Cardiac fibroblast (primary cell): ENCODE measurements around the gene ADRB2.

Experiments
- DNase-seq, 2 donors: peaks; one replicate each; pipeline versions ENCODE4 v3.0.0 to v3.0.0-alpha.2; 2010; ENCODE audit warnings: low read depth in 2 of 2
- H3K4me3 ChIP-seq, 2 donors: replicated peaks in 1 of 2; 1 replicate in 1 of 2; 2 replicates in 1 of 2; pipeline ENCODE4 v1.5.1; 2011; ENCODE audit warnings: low read depth in 2 of 2, low read length in 2 of 2, mild to moderate bottlenecking in 2 of 2, moderate library complexity in 1 of 2
- CTCF ChIP-seq: IDR thresholded peaks from one replicate; pipeline ENCODE4 v1.5.1; 2011; ENCODE audit warnings: low read depth, mild to moderate bottlenecking, low read length, inconsistent platforms

ADRB2 gene

GRCh38 chr5:148820461-148821395 is 5.7 kb upstream of the ADRB2 start:
- TF ChIP-seq CTCF, result peak; percentile 66
- no peak overlapping the region for H3K4me3 ChIP-seq
- DNase-seq, result peak; percentile 64 to 67

DNA sequence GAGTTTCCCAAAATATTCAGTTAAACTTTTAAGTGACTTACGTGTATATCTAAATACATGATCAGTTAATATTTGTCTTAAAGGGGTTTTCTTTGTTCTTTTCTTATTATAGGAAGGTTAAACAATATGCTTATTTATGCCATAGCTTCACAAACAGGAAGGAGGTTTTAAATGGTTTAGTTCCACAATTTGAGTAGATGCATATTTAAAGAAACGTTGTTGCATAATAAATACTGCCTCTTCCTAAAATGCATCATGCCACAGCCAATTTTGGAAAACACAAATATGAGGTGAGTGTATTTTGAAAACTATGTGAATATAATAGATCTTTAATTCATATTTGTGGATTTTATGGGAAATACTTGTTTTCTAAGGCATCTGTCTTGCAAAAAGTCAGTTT is 2.5 kb upstream of the ADRB2 start:
- TF ChIP-seq CTCF, result no peak
- no peak overlapping the region for H3K4me3 ChIP-seq
- no peak for DNase-seq

DNA sequence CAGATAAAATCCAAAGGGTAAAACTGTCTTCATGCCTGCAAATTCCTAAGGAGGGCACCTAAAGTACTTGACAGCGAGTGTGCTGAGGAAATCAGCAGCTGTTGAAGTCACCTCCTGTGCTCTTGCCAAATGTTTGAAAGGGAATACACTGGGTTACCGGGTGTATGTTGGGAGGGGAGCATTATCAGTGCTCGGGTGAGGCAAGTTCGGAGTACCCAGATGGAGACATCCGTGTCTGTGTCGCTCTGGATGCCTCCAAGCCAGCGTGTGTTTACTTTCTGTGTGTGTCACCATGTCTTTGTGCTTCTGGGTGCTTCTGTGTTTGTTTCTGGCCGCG is 727 bp upstream of the ADRB2 start:
- peak overlapping the region; percentile 68 to 69 for H3K4me3 ChIP-seq
- TF ChIP-seq CTCF, result no peak
- peak; percentile 14 to 46 for DNase-seq

DNA sequence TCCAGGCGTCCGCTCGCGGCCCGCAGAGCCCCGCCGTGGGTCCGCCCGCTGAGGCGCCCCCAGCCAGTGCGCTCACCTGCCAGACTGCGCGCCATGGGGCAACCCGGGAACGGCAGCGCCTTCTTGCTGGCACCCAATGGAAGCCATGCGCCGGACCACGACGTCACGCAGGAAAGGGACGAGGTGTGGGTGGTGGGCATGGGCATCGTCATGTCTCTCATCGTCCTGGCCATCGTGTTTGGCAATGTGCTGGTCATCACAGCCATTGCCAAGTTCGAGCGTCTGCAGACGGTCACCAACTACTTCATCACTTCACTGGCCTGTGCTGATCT is 294 bp downstream of the ADRB2 start:
- DNase-seq, result no peak
- no peak for TF ChIP-seq CTCF
- H3K4me3 ChIP-seq, result peak overlapping the region; percentile 68 to 69

DNA sequence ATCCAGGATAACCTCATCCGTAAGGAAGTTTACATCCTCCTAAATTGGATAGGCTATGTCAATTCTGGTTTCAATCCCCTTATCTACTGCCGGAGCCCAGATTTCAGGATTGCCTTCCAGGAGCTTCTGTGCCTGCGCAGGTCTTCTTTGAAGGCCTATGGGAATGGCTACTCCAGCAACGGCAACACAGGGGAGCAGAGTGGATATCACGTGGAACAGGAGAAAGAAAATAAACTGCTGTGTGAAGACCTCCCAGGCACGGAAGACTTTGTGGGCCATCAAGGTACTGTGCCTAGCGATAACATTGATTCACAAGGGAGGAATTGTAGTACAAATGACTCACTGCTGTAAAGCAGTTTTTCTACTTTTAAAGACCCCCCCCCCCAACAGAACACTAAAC is 1.3 kb downstream of the ADRB2 start:
- DNase-seq, result no peak
- TF ChIP-seq CTCF, result no peak
- H3K4me3 ChIP-seq, result no peak overlapping the region

DNA sequence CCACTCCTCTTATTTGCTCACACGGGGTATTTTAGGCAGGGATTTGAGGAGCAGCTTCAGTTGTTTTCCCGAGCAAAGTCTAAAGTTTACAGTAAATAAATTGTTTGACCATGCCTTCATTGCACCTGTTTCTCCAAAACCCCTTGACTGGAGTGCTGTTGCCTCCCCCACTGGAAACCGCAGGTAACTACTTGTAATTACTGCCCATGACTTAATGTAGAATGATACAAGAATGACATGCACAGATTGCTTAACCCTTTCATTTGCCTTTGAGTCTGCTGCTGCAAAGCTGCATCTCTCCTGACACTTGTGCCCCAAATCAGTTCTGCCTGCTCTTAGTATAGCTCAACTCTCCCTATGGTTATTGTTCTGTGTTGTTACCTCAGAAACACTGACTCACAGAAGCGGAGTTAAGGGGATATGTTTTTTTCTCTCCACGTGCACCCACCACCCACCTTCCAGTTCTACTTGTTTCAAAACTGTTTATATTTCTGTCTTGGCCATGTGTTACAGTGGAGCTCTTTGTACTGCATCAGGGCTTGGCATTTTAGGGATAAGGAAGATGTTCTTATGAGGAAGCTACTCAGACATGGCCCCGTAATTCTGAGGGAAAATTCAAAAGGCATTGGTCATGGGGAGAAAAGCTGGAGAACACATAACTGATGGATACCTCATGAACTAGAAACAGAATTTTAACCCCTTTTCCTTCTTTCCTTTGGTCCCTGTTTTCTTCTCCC is 2.3 kb downstream of the ADRB2 start:
- no peak for DNase-seq
- H3K4me3 ChIP-seq, result no peak overlapping the region
- no peak for TF ChIP-seq CTCF

GRCh38 chr5:148829248-148829594 is 2.8 kb downstream of the ADRB2 start:
- no peak overlapping the region for H3K4me3 ChIP-seq
- TF ChIP-seq CTCF, result no peak

More at GRCh38 chr5:148829248-148829594, 2.8 kb downstream of the ADRB2 start:
- DNase-seq, result no peak
